Ascending aorta (tissue), 2 donors: ENCODE measurements around the gene CAMTA1. TPM values are rescaled to one million over a fixed set of nuclear protein-coding genes. Genes with fewer than 3 reads are reported as not detected.

Experiments
- DNase-seq, 2 donors: peaks; one replicate each; pipeline ENCODE4 v3.0.0-alpha.2; 2019; ENCODE audit warnings: low spot score in 2 of 2
- H3K27ac ChIP-seq, 2 donors: fragments of 200-600 bp; sonication (generic); one replicate each; pipeline ENCODE4 v1.5.1; 2016 to 2017; ENCODE audit warnings: mild to moderate bottlenecking in 1 of 2
- H3K27me3 ChIP-seq: fragments of 200-600 bp; sonication (generic); one replicate; pipeline ENCODE4 v1.5.1; 2017
- H3K36me3 ChIP-seq, 2 donors: fragments of 200-600 bp; sonication (generic); one replicate each; pipeline ENCODE4 v1.5.1; 2016
- H3K4me1 ChIP-seq, 2 donors: fragments of 200-600 bp; sonication (generic); one replicate each; pipeline ENCODE4 v1.5.1; 2016 to 2017; ENCODE audit warnings: mild to moderate bottlenecking in 1 of 2
- H3K4me3 ChIP-seq, 2 donors: fragments of 200-600 bp; sonication (generic); one replicate each; pipeline ENCODE4 v1.5.1; 2016 to 2017; ENCODE audit warnings: mild to moderate bottlenecking in 1 of 2
- H3K9me3 ChIP-seq, 2 donors: fragments of 200-600 bp; sonication (generic); one replicate each; pipeline ENCODE4 v1.5.1; 2016
- CTCF ChIP-seq, 3 experiments: fragments of 200-600 bp in 2 of 3; fragments of 450-650 bp in 1 of 3; sonication (generic) in 2 of 3; IDR thresholded peaks; one replicate each; pipeline ENCODE4 v1.5.1; 2016 to 2019; ENCODE audit warnings: antibody characterized with exemption in 3 of 3, mild to moderate bottlenecking in 1 of 3, moderate library complexity in 1 of 3
- intact Hi-C: fragments of 100-400 bp; cut with DNase I; formaldehyde crosslinking; loops from one replicate; pipeline ENCODE4 v1.15.1; 2023
- total RNA-seq: library from RNA; depleted of rRNA; stranded (reverse); fragments of >200 nt; gene quantifications from one replicate; pipeline ENCODE4 v1.1.0, GENCODE V29; 2016

CAMTA1 gene
- total RNA-seq, 1 donor from 2014 or later: 53.3 TPM

- H3K27ac ChIP-seq: no peak overlapping the region
- H3K9me3 ChIP-seq: no peaks in the 10 kb centered on the region
- H3K4me1 ChIP-seq: peaks cover 13 to 21% of the 10 kb centered on the region in 2 donors
- H3K4me3 ChIP-seq: no peak overlapping the region
- no peaks in the 10 kb centered on the region for H3K36me3 ChIP-seq
- TF ChIP-seq CTCF (IDR thresholded peaks at IDR 0.05): no peak
- intact Hi-C loops: no loop called here
- no peak for DNase-seq
- H3K27me3 ChIP-seq: no peaks in the 10 kb centered on the region
These were observed 142.4 kb downstream of the CAMTA1 start for GRCh38 chr1:6927626-6928025.

GRCh38 chr1:6928106-6928885 lies 143.0 kb downstream of the CAMTA1 start:
- H3K9me3 ChIP-seq: no peaks in the 10 kb centered on the region
- no peaks in the 10 kb centered on the region for H3K27me3 ChIP-seq
- intact Hi-C loops: no loop called here
- H3K27ac ChIP-seq: no peak overlapping the region
- H3K4me3 ChIP-seq: no peak overlapping the region
- H3K4me1 ChIP-seq: peaks cover 13 to 18% of the 10 kb centered on the region in 2 donors
- no peaks in the 10 kb centered on the region for H3K36me3 ChIP-seq
- DNase-seq: no peak
- TF ChIP-seq CTCF (IDR thresholded peaks at IDR 0.05): no peak

- intact Hi-C loops: no loop called here
- no peak for TF ChIP-seq CTCF (IDR thresholded peaks at IDR 0.05)
- Histone ChIP-seq H3K36me3 (no peaks in the 10 kb centered on the region), H3K4me1 (peaks cover 0 to 4% of the 10 kb centered on the region in 2 donors), H3K4me3 (no peak overlapping the region), H3K9me3 (no peaks in the 10 kb centered on the region), H3K27ac (no peak overlapping the region), H3K27me3 (no peaks in the 10 kb centered on the region)
- DNase-seq: no peak
These were observed 145.6 kb downstream of the CAMTA1 start for GRCh38 chr1:6930732-6931300.

GRCh38 chr1:6935361-6935883 lies 150.2 kb downstream of the CAMTA1 start:
- H3K27ac ChIP-seq: peak overlapping the region in 1 of 2 donors; percentile 13
- no peaks in the 10 kb centered on the region for H3K9me3 ChIP-seq
- H3K36me3 ChIP-seq: no peaks in the 10 kb centered on the region
- TF ChIP-seq CTCF (IDR thresholded peaks at IDR 0.05): no peak
- no peak for DNase-seq
- no peaks in the 10 kb centered on the region for H3K27me3 ChIP-seq
- peaks cover 0 to 4% of the 10 kb centered on the region in 2 donors for H3K4me1 ChIP-seq
- intact Hi-C loops: no loop called here
- peak overlapping the region; percentile 37 to 53 for H3K4me3 ChIP-seq

GRCh38 chr1:6935911-6936690 lies 150.8 kb downstream of the CAMTA1 start:
- Histone ChIP-seq H3K36me3 (no peaks in the 10 kb centered on the region), H3K4me1 (peaks cover 0 to 4% of the 10 kb centered on the region in 2 donors), H3K27me3 (no peaks in the 10 kb centered on the region), H3K9me3 (no peaks in the 10 kb centered on the region), H3K4me3 (peak overlapping the region; percentile 37 to 53), H3K27ac (peak overlapping the region; percentile 13 to 18)
- TF ChIP-seq CTCF (IDR thresholded peaks at IDR 0.05): no peak
- intact Hi-C loops: no loop called here
- no peak for DNase-seq
